Measurements from ENCODE around the gene ZBTB7B.
"Not testable (repeated sequence)": the region's sequence is repeated elsewhere in the genome, so short reads cannot be mapped to it uniquely, and the experiment has no call there.

Gene ZBTB7B

GRCh38 chr1:154977762-154978161, 24.8 kb upstream of the ZBTB7B start:
- peaks cover 21% of the 10 kb centered on the region for H3K4me1 ChIP-seq (ENCODE audit: control insufficient read depth, low read depth, low read length)
- H3K9ac ChIP-seq (ENCODE audit: low read length); H3K27me3 ChIP-seq (ENCODE audit: control insufficient read depth, insufficient read depth, low read length); H3K27ac ChIP-seq (ENCODE audit: low read length); H3K4me3 ChIP-seq (ENCODE audit: low read length); H3K9me3 ChIP-seq (ENCODE audit: control insufficient read depth, low read depth, low read length): not testable (repeated sequence)
- H3K36me3 ChIP-seq (ENCODE audit: control insufficient read depth, low read depth, low read length), result peaks cover 23% of the 10 kb centered on the region

- no peak overlapping the region for H3K9ac ChIP-seq (ENCODE audit: low read length)
Observed at GRCh38 chr1:154978360-154978759, 24.2 kb upstream of the ZBTB7B start.

GRCh38 chr1:154982341-154982740, 20.3 kb upstream of the ZBTB7B start:
- Histone ChIP-seq H3K27me3 (ENCODE audit: control insufficient read depth, insufficient read depth, low read length) (no peaks in the 10 kb centered on the region), H3K36me3 (ENCODE audit: control insufficient read depth, low read depth, low read length) (peaks cover 26% of the 10 kb centered on the region), H3K27ac (ENCODE audit: low read length) (peak overlapping the region; percentile 92), H3K4me1 (ENCODE audit: control insufficient read depth, low read depth, low read length) (peaks cover 6% of the 10 kb centered on the region), H3K4me3 (ENCODE audit: low read length) (peak overlapping the region; percentile 75), H3K9ac (ENCODE audit: low read length) (peak overlapping the region; percentile 91), H3K9me3 (ENCODE audit: control insufficient read depth, low read depth, low read length) (no peaks in the 10 kb centered on the region)

More at GRCh38 chr1:154978360-154978759, 24.2 kb upstream of the ZBTB7B start:
- Histone ChIP-seq H3K4me1 (ENCODE audit: control insufficient read depth, low read depth, low read length) (peaks cover 18% of the 10 kb centered on the region), H3K9me3 (ENCODE audit: control insufficient read depth, low read depth, low read length) (no peaks in the 10 kb centered on the region), H3K27ac (ENCODE audit: low read length) (no peak overlapping the region), H3K36me3 (ENCODE audit: control insufficient read depth, low read depth, low read length) (peaks cover 23% of the 10 kb centered on the region), H3K27me3 (ENCODE audit: control insufficient read depth, insufficient read depth, low read length) (no peaks in the 10 kb centered on the region), H3K4me3 (ENCODE audit: low read length) (no peak overlapping the region)

GRCh38 chr1:154982897-154983648, 19.5 kb upstream of the ZBTB7B start, which contains the start of gene FLAD1:
FLAD1 (plus strand) TSS chr1:154983344; CDS start chr1:154983695, 351 bp downstream.
- Histone ChIP-seq H3K27me3 (ENCODE audit: control insufficient read depth, insufficient read depth, low read length) (no peaks in the 10 kb centered on the region), H3K9me3 (ENCODE audit: control insufficient read depth, low read depth, low read length) (no peaks in the 10 kb centered on the region), H3K4me1 (ENCODE audit: control insufficient read depth, low read depth, low read length) (peaks cover 6% of the 10 kb centered on the region), H3K36me3 (ENCODE audit: control insufficient read depth, low read depth, low read length) (peaks cover 29% of the 10 kb centered on the region), H3K4me3 (ENCODE audit: low read length) (peak within 1 kb of the TSS; percentile 98), H3K9ac (ENCODE audit: low read length) (peak within 1 kb of the TSS; percentile 99), H3K27ac (ENCODE audit: low read length) (peak within 1 kb of the TSS; percentile 92)

- Histone ChIP-seq H3K27me3 (ENCODE audit: control insufficient read depth, insufficient read depth, low read length) (no peaks in the 10 kb centered on the region), H3K4me3 (ENCODE audit: low read length) (peak overlapping the region; percentile 98), H3K27ac (ENCODE audit: low read length) (peak overlapping the region; percentile 74), H3K9ac (ENCODE audit: low read length) (peak overlapping the region; percentile 99), H3K9me3 (ENCODE audit: control insufficient read depth, low read depth, low read length) (no peaks in the 10 kb centered on the region), H3K36me3 (ENCODE audit: control insufficient read depth, low read depth, low read length) (peaks cover 31% of the 10 kb centered on the region), H3K4me1 (ENCODE audit: control insufficient read depth, low read depth, low read length) (peaks cover 6% of the 10 kb centered on the region)
Observed at GRCh38 chr1:154983776-154984466, 18.7 kb upstream of the ZBTB7B start.

GRCh38 chr1:154986736-154987135, 15.9 kb upstream of the ZBTB7B start:
- H3K9me3 ChIP-seq (ENCODE audit: control insufficient read depth, low read depth, low read length); H3K4me3 ChIP-seq (ENCODE audit: low read length); H3K27ac ChIP-seq (ENCODE audit: low read length); H3K27me3 ChIP-seq (ENCODE audit: control insufficient read depth, insufficient read depth, low read length); H3K9ac ChIP-seq (ENCODE audit: low read length); H3K4me1 ChIP-seq (ENCODE audit: control insufficient read depth, low read depth, low read length): not testable (repeated sequence)
- peaks cover 40% of the 10 kb centered on the region for H3K36me3 ChIP-seq (ENCODE audit: control insufficient read depth, low read depth, low read length)

- Histone ChIP-seq H3K4me1 (ENCODE audit: control insufficient read depth, low read depth, low read length) (peaks cover 5% of the 10 kb centered on the region), H3K9ac (ENCODE audit: low read length) (no peak overlapping the region), H3K27me3 (ENCODE audit: control insufficient read depth, insufficient read depth, low read length) (no peaks in the 10 kb centered on the region), H3K4me3 (ENCODE audit: low read length) (no peak overlapping the region), H3K27ac (ENCODE audit: low read length) (no peak overlapping the region), H3K9me3 (ENCODE audit: control insufficient read depth, low read depth, low read length) (no peaks in the 10 kb centered on the region), H3K36me3 (ENCODE audit: control insufficient read depth, low read depth, low read length) (peaks cover 40% of the 10 kb centered on the region)
Observed at GRCh38 chr1:154987326-154987725, 15.3 kb upstream of the ZBTB7B start.

GRCh38 chr1:154988058-154988954, 14.3 kb upstream of the ZBTB7B start:
- Histone ChIP-seq H3K9ac (ENCODE audit: low read length) (no peak overlapping the region), H3K36me3 (ENCODE audit: control insufficient read depth, low read depth, low read length) (peaks cover 43% of the 10 kb centered on the region)

GRCh38 chr1:154989195-154989860, 13.3 kb upstream of the ZBTB7B start:
- H3K9me3 ChIP-seq (ENCODE audit: control insufficient read depth, low read depth, low read length), result no peaks in the 10 kb centered on the region
- H3K27ac ChIP-seq (ENCODE audit: low read length), result no peak overlapping the region
- H3K9ac ChIP-seq (ENCODE audit: low read length), result no peak overlapping the region
- H3K27me3 ChIP-seq (ENCODE audit: control insufficient read depth, insufficient read depth, low read length), result no peaks in the 10 kb centered on the region
- H3K4me1 ChIP-seq (ENCODE audit: control insufficient read depth, low read depth, low read length), result no peaks in the 10 kb centered on the region
- H3K4me3 ChIP-seq (ENCODE audit: low read length), result no peak overlapping the region
- peaks cover 43% of the 10 kb centered on the region for H3K36me3 ChIP-seq (ENCODE audit: control insufficient read depth, low read depth, low read length)

More at GRCh38 chr1:154988058-154988954, 14.3 kb upstream of the ZBTB7B start:
- no peaks in the 10 kb centered on the region for H3K9me3 ChIP-seq (ENCODE audit: control insufficient read depth, low read depth, low read length)
- no peaks in the 10 kb centered on the region for H3K27me3 ChIP-seq (ENCODE audit: control insufficient read depth, insufficient read depth, low read length)
- H3K4me3 ChIP-seq (ENCODE audit: low read length), result no peak overlapping the region
- no peak overlapping the region for H3K27ac ChIP-seq (ENCODE audit: low read length)
- H3K4me1 ChIP-seq (ENCODE audit: control insufficient read depth, low read depth, low read length), result no peaks in the 10 kb centered on the region

GRCh38 chr1:154990276-154990675, 12.3 kb upstream of the ZBTB7B start:
- peaks cover 43% of the 10 kb centered on the region for H3K36me3 ChIP-seq (ENCODE audit: control insufficient read depth, low read depth, low read length)
- H3K9me3 ChIP-seq (ENCODE audit: control insufficient read depth, low read depth, low read length), result no peaks in the 10 kb centered on the region
- H3K4me3 ChIP-seq (ENCODE audit: low read length), result no peak overlapping the region
- no peak overlapping the region for H3K27ac ChIP-seq (ENCODE audit: low read length)
- H3K9ac ChIP-seq (ENCODE audit: low read length), result no peak overlapping the region
- H3K4me1 ChIP-seq (ENCODE audit: control insufficient read depth, low read depth, low read length), result no peaks in the 10 kb centered on the region
- H3K27me3 ChIP-seq (ENCODE audit: control insufficient read depth, insufficient read depth, low read length), result no peaks in the 10 kb centered on the region
